ENCODE results near the gene CALML4.
"Not testable (repeated sequence)": the region's sequence is repeated elsewhere in the genome, so short reads cannot be mapped to it uniquely, and the experiment has no call there.

The CALML4 gene

GRCh38 chr15:68204776-68205557, at the start of gene CALML4:
Gene CALML4 (minus strand): TSS chr15:68205332. CDS start chr15:68205247, 85 bp downstream.
- DNase-seq, result no peak

GRCh38 chr15:68252925-68253534, 47.9 kb upstream of the CALML4 start:
- peak; percentile 66 for DNase-seq

- DNase-seq, result no peak
Observed at GRCh38 chr15:68249058-68249713, 44.1 kb upstream of the CALML4 start.

GRCh38 chr15:68244235-68244634, 39.1 kb upstream of the CALML4 start:
- no peak for DNase-seq

GRCh38 chr15:68241088-68241935, 36.2 kb upstream of the CALML4 start:
- DNase-seq, result no peak

DNA sequence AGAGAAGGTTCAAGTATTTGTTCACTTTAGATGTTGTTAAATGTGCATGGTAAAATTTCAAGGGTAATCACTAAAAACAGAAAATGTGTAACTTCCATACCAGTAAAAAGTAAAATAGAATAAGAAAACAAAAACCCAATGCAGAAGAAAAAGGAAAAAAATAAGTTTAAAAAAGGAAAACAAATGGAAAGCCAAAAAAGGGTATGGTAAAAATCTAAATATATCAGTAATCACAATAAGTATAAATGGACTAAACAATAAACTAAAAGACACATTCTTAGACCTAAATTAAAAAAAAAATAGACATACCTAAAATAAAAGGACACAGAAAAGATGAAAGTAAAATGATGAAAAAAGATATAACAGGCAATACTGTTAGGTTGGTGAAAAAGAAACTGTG, 33.9 kb upstream of the CALML4 start:
- no peak for DNase-seq

DNA sequence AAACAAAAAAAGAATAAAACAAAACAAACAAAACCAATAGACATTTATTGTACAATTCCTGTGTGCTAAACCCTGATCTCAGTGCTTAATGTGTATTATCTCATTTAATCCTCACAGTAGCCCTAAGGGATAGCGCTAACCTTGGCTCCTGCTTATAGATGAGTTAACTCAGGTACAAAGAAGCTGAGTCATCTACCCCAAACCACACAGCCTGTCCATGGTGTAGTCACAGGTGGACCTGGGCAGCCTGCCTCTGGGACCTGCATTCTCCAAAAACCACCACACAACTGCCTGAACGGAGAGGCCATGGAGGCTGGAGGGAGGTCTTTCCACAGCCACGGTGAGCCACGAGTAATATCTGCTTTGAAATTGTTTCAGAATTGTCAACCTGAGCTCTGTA, 29.9 kb upstream of the CALML4 start:
- DNase-seq, result no peak

DNA sequence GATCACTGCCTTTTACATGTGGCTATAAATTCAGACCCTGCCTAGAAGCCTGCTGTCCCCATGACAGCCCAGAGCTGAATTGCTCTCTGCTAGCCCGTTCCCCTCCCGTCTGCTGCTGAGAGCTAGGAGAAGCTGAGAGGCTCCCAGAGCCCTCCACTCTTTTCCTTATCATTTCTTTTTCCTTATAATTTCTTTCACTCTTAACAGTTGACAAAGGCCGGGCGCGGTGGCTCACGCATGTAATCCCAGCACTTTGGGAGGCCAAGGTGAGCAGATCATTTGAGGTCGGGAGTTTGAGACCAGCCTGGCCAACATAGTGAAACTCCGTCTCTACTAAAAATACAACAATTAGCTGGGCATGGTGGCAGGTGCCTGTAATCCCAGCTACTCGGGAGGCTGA, 29.4 kb upstream of the CALML4 start:
- DNase-seq, result not testable (repeated sequence)

GRCh38 chr15:68234060-68234459, 28.9 kb upstream of the CALML4 start:
- no peak for DNase-seq

DNA sequence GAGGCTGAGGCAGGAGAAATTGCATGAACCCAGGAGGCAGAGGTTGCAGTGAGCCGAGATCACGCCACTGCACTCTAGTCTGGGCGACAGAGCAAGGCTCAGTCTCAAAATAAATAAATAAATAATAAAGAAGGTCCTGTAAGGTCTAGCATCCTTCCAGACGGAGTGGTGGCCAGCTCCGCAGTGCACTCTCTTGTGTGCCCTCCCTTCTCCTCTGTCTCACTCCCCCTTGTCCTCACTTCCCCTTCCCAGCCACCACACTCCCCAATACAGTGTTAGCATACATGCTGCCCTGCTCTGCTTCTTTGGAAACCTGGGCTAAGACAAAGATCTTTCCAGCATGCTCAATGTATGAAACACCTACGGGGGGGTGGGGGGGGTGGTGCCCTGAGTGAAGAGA, 27.8 kb upstream of the CALML4 start:
- DNase-seq, result no peak

- no peak for DNase-seq
Observed at GRCh38 chr15:68232449-68232848, 27.3 kb upstream of the CALML4 start.

DNA sequence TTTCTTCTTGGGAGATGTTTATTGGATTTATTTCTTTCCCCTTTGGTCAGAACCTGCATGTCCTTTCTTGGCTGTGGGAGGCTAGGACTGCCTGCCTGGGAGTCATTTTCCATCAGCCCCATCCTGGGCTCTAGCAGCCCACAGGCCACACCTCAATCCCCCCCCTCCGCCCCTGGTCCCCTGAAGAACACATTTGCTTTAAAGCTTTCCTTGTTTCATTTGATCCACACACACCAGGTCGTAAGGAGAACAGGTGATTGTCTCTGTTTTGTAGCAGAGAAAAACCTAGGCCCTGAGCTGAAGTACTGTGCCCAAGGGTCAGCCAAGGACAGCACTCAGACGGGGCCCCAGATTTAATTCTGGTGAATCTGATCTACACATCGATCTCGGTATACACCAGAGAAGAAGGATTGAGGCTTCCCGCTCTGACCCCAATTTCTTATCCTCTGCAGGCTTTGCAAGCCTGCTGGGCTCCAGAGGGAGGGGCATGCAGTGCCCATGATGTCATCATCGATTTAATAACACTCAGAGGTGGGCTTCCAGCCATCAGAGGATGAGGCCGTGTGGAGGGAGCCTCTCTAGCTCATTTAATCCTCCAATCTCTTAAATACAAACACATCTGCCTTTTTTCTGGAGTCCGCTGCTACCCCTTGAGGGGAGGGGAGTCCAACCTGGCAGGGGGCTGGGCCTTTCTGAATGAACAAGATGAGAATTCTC, 26.1 kb upstream of the CALML4 start:
- DNase-seq, result no peak

DNA sequence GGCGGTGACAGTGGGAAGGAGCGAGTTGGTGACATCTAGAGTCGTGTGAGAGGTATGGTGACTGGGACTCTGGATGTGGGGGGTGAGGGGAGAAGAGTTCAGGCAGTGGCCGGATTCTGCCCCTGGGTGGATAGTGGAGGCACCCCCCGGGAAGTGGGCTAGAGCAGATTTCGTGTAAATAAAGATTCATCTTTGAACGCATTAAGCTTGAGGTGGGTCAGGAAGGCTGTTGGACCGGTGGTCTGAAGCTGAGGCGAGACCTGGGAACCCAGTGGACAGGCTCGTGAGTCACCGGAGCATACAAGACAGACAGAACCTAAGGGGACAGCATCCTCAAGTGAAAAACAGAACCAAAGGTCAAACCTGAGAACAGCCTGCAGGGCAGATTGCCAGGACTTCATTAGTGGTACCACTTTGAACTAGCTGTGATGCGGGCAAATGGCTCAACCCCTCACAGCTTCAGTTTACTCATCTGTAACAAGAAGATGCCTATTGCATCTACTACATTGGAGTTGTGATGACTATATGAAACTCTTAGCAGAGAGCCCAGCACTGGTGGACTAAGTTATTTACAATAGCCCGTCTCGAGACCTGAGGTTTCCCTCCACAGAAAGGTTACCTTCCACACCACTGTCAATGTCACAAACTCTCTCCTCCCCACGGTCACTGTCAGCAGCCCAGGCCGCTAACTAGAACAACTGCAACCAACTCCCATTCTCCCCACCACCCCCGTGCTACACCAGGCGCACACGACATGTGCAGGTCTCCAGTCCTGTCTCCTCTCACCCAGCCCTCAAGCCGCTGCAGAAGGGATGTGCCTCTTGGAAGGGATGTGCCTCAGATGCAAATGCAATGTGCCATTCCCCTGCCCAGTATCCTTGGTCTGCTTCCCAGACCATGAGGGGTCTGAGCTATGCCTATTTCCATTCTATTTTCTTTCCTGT, 25.3 kb upstream of the CALML4 start:
- no peak for DNase-seq

GRCh38 chr15:68229386-68230156, 24.4 kb upstream of the CALML4 start, which contains the start of gene CLN6:
Gene CLN6 (minus strand): TSS chr15:68229728. CDS start chr15:68229584, 144 bp downstream.
- peak; percentile 70 for DNase-seq

- DNase-seq, result no peak
Observed at GRCh38 chr15:68228971-68229385, 23.8 kb upstream of the CALML4 start.

GRCh38 chr15:68228143-68228970, 23.2 kb upstream of the CALML4 start:
- DNase-seq, result no peak

DNA sequence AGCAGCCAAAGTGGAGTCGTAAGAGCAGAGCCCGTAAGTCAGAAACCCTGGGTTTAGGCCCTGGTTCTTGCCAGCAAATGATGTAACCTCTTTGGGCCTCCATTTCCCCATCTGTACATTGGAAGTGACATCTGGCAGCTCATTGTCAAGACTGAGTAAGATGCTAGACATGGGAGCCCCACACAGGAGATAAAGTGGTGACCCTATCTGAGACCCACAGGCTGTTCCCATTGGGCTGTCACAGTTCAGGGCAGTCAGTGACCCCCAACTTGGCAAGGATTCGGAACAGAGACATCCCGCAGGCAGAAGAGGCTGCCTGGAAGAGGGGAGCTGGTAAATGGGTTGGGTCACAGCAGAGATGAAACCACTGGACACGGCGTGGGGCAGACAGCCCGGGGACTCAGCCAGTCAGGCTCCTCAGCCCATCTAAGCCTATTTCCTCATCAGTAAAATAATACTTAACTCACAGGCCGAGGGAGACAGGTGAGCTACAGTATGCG, 22.6 kb upstream of the CALML4 start:
- no peak for DNase-seq

DNA sequence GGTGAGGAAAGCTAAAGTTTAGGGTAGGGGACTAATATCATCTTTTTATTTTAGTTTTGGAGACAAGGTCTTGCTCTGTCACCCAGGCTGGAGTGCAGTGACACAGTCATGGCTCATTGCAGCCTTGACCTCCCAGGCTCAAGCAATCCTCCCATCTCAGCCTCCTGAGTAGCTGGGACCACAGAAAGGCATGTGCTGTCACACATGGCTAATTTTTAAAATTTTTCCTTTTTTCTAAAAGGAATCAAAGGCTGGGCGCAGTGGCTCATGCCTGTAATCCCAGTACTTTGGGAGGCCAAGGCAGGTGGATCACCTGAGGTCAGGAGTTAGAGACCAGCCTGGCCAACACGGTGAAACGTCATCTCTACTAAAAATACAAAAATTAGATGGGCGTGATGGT, 20.3 kb upstream of the CALML4 start:
- DNase-seq, result not testable (repeated sequence)
